Colon (tissue), 2 donors: ENCODE measurements around the gene RAB3B.
"Not testable (repeated sequence)": the region's sequence is repeated elsewhere in the genome, so short reads cannot be mapped to it uniquely, and the experiment has no call there.

Source experiments
- FAIRE-seq: peaks from 2 replicates; lab custom pipeline; 2012; peaks lifted over from hg19 to GRCh38; lab: Jason Lieb, UNC
- donor health status: control.
- donor health status: control.

Gene RAB3B

GRCh38 chr1:51990478-51990965 lies at the start of gene RAB3B:
Gene RAB3B, minus strand, starts transcription at chr1:51990700. Its CDS starts 13,583 bp downstream, at chr1:51977117.
- FAIRE-seq = no peak

GRCh38 chr1:52037909-52038308 lies 47.4 kb upstream of the RAB3B start:
- FAIRE-seq = no peak

- no peak for FAIRE-seq
Observed at GRCh38 chr1:52037402-52037814, 46.9 kb upstream of the RAB3B start.

- FAIRE-seq = no peak
Observed at GRCh38 chr1:52034050-52034384, 43.5 kb upstream of the RAB3B start.

- FAIRE-seq = no peak
Observed at GRCh38 chr1:52033190-52034049, 42.9 kb upstream of the RAB3B start, which contains the start of gene KTI12. Gene KTI12, minus strand, starts transcription at chr1:52033810. Its CDS starts 49 bp downstream, at chr1:52033761.

GRCh38 chr1:52032785-52033131 lies 42.3 kb upstream of the RAB3B start:
- no peak for FAIRE-seq

- no peak for FAIRE-seq
Observed at GRCh38 chr1:52032124-52032784, 41.8 kb upstream of the RAB3B start.

- FAIRE-seq = not testable (repeated sequence)
Observed at GRCh38 chr1:52028839-52029238, 38.3 kb upstream of the RAB3B start.

- no peak for FAIRE-seq
Observed at GRCh38 chr1:52028328-52028727, 37.8 kb upstream of the RAB3B start.

GRCh38 chr1:52026278-52026677 lies 35.8 kb upstream of the RAB3B start:
- FAIRE-seq = no peak

- FAIRE-seq = no peak
Observed at GRCh38 chr1:52022133-52022532, 31.6 kb upstream of the RAB3B start.

- peak; percentile 69 for FAIRE-seq
Observed at GRCh38 chr1:52008071-52008809, 17.7 kb upstream of the RAB3B start.

GRCh38 chr1:52007215-52008002 lies 16.9 kb upstream of the RAB3B start:
- FAIRE-seq = no peak

- FAIRE-seq = not testable (repeated sequence)
Observed at GRCh38 chr1:52006081-52006553, 15.6 kb upstream of the RAB3B start.

- FAIRE-seq = not testable (repeated sequence)
Observed at GRCh38 chr1:52005548-52005947, 15.0 kb upstream of the RAB3B start.

- no peak for FAIRE-seq
Observed at GRCh38 chr1:52003877-52004276, 13.4 kb upstream of the RAB3B start.

- FAIRE-seq = no peak
Observed at GRCh38 chr1:52002038-52002917, 11.8 kb upstream of the RAB3B start.

- no peak for FAIRE-seq
Observed at GRCh38 chr1:51998701-51999100, 8.2 kb upstream of the RAB3B start.

GRCh38 chr1:51997974-51998382 lies 7.5 kb upstream of the RAB3B start:
- FAIRE-seq = no peak

- FAIRE-seq = no peak
Observed at GRCh38 chr1:51989582-51990477, 670 bp downstream of the RAB3B start.
